Stimulated activated CD4-positive, alpha-beta T cell treated with anti-CD3 and anti-CD28 coated beads, Interleukin-15, amount 100 ng/mL, for 24 hours (primary cell): ENCODE measurements around the gene LTBP1.

Source experiments
- DNase-seq: peaks from one replicate; pipeline ENCODE4 v3.0.0-alpha.2; 2020

The LTBP1 gene

GRCh38 chr2:33321876-33322483, 375.2 kb downstream of the LTBP1 start:
- no peak for DNase-seq

DNA sequence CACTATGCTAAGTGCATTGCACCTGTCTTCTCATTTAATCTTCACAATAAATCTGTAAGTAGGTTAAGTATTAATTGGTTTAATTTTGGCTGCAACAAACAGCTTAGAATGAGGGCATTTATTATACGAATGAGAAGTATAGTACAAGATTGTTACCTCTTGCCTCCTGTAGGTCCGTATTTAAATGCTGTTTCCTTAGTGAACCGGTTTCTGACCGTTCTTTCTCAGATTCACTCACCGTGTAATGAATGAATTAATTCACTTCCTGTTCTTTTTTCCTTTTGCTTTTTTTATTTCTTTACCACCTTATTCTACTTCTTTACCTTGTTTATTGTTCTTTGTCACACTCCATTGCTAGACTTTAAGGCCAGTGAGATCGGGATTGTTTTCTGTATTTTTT, 375.9 kb downstream of the LTBP1 start:
- no peak for DNase-seq

DNA sequence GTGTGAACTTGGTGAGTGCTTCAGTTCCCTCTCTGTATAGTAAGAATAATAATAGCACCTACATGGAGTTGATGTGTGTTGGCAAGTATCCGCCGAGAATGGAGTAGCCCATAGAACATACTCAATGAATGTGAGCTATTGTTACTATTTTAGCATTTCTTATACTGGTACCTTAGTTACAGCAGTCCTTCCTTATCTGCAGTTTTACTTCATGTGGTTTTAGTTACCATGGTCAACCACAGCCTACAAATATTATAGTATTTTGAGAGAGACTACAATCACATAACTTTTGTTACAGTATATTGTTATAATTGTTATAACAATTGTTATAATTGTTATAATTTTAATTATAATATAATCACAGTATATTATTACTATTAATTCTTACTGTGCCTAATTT, 377.2 kb downstream of the LTBP1 start:
- DNase-seq: no peak

DNA sequence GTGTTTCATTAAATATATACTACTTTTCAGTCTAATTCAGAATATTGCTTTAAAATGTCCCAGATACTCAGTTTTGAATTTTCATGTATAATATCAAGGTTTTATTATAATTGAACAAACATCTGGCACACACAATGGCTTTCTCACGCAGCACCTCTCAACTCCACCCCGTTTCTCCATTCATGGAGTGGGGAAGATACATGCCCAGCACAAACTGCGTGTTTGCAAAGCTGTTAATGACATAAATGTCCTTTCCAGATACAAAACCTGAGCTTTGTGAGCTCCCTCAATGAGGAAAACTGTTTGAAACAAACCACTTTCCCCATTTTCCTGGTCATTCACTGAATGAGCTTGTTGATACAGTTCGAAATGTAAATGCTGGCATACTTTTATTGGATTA, 379.3 kb downstream of the LTBP1 start:
- no peak for DNase-seq

DNA sequence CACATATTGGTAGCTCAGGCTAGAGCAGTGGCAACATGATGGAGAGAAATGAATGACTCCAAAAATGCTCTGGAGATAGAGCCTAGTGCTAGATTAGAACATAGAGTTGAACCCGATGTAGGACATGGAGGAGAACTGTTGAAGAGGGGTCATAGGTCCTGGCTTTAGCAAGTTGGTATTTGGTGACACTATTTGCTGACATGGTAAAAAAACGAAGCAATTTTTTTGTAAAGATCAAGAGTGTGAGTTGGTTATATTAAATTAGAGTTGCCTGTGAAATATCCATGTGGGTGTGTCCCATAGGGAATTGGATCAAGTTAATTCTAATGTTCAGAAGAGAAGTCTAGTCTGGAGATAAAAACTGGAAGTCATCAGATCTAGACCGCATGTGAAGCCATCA, 386.7 kb downstream of the LTBP1 start:
- DNase-seq: no peak

DNA sequence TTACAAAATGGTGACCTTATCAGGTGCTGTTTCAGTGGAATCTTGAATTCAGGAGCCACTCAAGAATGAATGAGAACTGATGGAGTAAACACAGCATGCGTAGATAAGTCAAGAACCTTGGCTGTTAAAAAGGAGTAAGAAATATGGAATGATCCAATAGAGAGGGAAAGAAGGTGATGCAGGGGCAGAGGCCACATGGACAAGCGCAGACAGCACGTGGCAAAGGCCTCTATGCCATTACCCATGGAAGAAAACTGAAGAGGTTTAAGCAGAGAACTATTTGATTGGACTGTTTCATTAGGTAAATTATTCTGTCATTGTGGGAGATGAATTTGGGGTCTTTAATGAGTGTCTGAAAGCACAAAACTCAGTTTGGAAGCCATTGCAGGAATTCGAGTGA, 387.3 kb downstream of the LTBP1 start:
- no peak for DNase-seq

GRCh38 chr2:33335516-33335915, 388.8 kb downstream of the LTBP1 start:
- no peak for DNase-seq

DNA sequence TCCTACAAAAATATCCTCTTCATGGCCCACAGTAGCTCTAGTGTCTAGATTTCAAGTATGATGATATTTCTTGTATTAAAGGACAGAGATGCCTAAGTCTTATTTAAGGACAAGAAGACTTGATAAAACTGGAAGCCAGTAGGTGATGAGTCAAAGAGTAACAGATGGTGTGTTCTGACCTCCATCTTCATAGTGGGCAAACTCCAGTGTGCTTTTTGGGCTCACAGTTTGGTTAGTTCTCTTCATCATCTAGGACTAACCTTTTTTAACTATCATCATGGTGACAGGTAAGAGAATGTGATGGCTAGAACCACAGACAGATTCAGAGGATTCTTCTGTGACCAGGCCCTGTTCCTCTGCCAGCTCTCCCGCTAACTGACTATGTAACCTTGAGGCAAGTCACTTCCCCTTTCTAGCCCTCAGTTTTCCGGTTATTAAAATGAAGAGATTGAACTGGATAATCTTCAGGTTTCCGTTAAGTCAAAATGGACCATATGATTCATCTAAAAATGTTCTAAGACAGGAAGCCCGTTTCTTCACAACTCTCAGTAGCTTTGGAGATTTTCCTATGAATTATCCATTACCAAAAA, 389.4 kb downstream of the LTBP1 start:
- DNase-seq: no peak

DNA sequence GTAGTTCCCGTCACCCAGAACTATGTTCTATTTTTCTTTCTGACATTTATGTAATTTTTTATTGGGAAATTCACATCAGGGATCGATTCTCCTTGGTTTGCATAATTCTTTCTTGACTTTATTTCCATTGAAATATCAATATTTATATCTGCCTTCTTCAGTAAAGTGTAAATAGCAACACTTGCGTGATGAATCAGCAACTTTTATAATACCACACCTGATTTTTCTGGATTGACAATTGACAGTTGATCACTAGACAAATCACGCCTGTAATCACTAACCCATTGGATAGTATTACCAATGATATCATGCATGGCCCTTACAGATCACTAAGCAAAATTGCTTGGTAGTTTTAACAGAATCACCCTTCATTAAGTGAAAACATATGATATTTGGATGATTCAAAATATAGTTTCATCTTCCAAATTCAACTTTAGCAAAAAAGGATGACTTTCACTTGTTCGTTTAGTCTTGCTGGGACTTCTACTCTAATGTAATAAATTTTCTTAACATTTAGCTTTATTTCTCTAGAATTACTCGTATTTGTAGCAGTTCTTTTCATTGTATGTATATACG, 390.7 kb downstream of the LTBP1 start:
- DNase-seq: no peak

DNA sequence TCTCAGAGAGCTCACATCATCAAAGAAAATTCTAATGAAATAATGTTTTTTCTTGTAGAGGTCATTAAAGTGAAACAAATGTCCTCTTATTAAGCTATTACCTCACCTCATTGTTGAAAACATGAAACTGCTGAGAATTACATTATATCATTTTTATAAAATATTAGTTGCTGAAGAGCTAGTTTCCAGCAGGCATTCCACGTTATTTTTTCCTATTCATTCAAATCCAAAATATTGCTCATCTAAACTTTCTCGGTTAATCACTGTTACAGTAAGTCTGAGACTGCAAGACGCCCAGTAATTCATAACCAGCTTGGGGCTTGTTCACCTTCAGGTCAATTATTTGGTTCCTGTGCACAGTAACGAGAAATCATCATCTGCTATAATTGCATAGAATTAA, 391.2 kb downstream of the LTBP1 start:
- no peak for DNase-seq

DNA sequence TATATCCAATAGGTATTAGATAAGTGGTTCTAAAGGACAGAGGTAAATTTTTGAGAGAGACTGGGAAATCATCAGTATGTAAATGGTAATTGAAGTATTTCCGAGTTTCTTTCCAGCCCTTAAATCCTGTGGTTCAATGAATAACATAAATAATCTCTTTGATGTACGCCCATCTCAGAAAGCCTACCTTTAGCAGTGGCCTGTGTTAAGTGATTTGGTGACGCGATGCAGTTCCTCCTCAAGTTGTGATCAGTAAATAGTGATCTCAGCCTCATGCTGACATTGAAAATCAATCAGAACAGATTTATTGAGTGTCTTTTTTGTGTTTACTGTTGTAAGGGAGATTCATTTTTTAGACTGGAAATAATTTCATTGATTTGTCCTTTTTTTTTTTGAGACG, 392.5 kb downstream of the LTBP1 start:
- no peak for DNase-seq

DNA sequence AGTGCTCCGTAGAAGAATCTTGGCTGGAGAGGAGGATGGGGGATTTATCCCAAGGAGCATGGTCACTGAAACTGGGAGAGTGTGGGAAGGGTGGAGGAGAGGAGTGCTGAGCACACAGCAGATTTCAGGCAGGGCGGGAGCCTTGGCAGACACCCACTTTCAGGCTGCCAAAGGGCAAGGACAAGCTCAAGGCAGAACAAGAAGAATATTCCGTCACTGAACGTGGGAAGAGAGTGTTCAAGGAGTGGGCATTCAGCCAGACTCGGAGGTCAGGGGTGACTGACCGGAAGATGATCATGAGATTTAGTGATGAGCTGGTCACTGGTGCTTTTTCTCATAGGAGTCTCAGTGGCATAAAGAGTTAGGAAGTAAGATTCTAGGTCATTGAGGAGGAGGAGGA, 393.5 kb downstream of the LTBP1 start:
- no peak for DNase-seq

DNA sequence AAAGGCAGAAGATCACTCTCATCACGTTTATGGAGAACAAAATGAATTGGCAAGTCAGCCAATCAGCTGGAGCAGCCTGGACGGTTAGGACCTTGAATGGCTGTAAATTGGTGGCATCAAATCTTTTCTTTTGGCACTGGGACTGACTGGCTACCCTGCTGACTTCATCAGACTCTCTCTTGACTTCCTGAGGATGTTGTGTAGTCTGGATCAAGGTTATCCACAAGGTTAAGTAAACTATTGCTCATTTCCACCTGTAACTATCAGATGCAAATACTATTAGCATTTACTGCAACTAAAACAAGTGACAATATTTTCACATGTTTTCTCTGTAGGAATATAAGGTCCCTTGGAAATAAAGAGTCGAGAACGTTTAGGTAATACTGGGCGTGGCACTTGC, 395.4 kb downstream of the LTBP1 start:
- DNase-seq: no peak

GRCh38 chr2:33342705-33343104, 396.0 kb downstream of the LTBP1 start:
- DNase-seq: no peak

GRCh38 chr2:33343387-33343895, 396.7 kb downstream of the LTBP1 start:
- DNase-seq: no peak

DNA sequence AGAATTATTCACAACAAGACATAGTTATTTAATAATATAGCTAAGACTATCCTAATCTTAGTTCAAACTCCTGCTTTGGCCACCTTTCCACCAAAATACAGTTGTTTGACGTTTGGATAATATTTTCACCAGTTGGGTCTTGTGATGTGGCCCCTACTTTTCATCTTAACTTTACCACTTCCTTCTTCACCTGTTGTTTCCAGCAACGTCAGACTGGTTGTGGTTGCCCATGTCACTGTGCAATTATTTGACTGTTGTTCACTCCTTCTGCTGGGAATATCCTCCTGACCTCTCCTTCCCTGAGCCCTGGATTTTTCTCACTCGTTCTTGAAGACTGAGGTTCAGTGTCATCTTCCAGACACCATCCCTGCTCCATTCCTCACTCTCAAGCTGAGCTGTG, 397.5 kb downstream of the LTBP1 start:
- no peak for DNase-seq

DNA sequence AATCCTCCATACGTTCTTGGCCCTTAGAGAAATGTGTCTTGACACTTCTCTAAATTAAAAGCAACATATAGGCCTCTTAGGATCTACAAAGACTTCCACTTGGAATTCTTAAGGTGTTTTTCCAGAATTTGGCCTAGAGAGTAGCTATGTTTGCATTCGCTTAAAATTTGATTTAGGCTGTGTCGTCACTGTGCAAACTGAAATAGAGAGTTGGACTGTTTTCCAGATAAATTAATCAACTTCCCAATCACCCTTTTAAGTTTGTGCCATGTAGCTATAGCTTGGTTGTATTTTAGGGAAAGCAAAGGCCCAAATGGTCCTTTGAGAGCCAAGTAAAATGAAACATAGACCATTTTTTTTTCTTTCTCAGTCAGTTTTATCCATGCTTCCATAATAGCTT, 401.1 kb downstream of the LTBP1 start:
- DNase-seq: no peak

- no peak for DNase-seq
These were observed 403.9 kb downstream of the LTBP1 start for GRCh38 chr2:33350632-33351031.

GRCh38 chr2:33351781-33352180, 405.0 kb downstream of the LTBP1 start:
- DNase-seq: no peak

- DNase-seq: no peak
These were observed 408.2 kb downstream of the LTBP1 start for GRCh38 chr2:33354981-33355380.

DNA sequence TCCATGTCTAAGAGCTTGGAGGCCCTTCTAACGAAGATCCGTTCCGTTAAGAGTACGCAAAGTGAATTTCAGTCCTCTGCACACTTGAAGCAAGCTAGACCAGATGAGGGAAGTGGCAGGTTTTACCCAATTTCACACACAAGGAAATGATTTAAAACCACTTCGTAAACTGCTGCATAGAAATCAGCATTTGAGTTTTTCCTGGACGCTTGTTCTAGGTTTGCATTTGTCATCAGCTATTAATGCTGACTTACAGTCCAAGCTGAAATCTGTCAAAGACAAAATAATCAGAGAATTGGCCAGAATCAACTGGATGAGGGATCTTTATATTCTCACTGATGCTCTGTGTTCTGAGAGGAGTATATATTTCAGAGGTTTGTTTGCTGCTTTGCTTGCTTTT, 412.1 kb downstream of the LTBP1 start:
- DNase-seq: no peak

DNA sequence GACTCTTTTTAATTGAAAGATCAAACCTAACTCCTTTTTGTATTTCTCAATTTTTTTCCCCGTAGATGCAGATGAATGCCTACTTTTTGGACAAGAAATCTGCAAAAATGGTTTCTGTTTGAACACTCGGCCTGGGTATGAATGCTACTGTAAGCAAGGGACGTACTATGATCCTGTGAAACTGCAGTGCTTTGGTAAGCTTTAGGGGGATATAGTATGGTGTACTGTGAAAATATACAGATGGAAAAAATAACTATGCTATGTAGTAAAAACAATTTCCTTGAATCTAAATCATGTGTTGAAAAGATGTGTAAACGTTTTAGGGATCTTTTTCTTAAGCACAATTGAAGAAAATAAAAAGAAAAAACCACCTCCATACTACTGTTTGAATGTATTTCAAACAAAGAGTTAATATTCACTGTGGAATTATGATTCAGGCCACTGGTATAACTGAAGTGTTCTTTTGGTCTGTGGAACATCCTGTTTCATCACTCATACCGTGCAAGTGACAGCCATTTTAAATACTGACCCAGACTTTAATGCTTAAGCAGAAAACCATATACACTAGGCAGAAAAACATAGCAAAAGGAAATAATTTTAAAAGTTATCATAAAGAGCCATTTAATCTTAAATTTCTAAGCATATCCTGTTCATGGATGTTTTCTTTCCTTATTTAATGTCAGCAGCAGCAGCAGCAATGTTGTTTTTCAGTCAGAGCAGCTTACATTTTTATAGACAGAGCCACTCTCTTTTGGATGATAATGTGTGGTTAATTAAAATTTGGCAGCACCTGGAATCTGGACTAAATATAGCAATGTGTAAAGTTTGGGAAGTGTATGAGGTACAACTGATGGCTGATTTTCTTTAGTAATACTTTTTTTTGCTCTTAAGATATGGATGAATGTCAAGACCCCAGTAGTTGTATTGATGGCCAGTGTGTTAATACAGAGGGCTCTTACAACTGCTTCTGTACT, 416.9 kb downstream of the LTBP1 start:
- DNase-seq: no peak

DNA sequence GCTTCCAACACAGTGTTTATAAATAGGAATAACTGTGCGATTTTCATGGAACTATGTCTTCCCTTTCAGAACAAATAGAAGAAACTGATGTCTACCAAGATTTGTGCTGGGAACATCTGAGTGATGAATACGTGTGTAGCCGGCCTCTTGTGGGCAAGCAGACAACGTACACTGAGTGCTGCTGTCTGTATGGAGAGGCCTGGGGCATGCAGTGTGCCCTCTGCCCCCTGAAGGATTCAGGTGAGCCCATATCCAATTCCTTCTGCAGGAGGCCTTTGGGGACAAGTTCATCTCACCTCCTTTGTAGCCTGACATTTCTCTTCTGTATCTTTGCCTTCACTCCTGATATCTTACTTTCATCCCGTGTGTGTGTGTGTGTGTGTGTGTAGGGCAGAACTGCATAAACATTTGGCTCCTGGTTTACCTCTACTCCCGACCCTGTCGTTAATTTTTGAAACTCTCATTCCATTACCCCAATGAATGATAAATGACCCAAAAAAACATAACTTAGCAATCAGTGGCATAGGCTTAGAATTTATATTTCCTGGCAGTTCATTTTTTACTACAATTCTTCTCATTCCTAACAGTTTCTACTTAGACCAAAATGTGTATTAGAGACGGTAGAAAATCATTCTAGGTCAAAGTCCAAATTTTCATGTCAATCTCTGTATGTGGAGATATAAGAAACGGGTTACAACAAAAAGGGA, 418.7 kb downstream of the LTBP1 start:
- no peak for DNase-seq
